ENCODE measurements around the gene PROX1.

The PROX1 gene

GRCh38 chr1:214004795-214005194, 17.0 kb downstream of the PROX1 start:
- no peak overlapping the region for H3K27ac ChIP-seq (ENCODE audit: low read length)

GRCh38 chr1:214005708-214006107, 17.9 kb downstream of the PROX1 start:
- Histone ChIP-seq H3K36me3 (ENCODE audit: control insufficient read depth in 1 of 2, insufficient read depth in 2 of 2, low read length in 2 of 2) (no peaks in the 10 kb centered on the region), H3K4me1 (ENCODE audit: control insufficient read depth in 1 of 2, insufficient read depth in 2 of 2, low read length in 2 of 2) (no peaks in the 10 kb centered on the region), H3K9me3 (ENCODE audit: control insufficient read depth in 1 of 2, low read length in 2 of 2) (no peaks in the 10 kb centered on the region), H3K27ac (ENCODE audit: low read length) (no peak overlapping the region), H3K4me3 (ENCODE audit: low read depth in 1 of 2, low read length in 2 of 2) (no peak overlapping the region), H3K27me3 (ENCODE audit: low read depth, low read length) (no peaks in the 10 kb centered on the region)

More at GRCh38 chr1:214004795-214005194, 17.0 kb downstream of the PROX1 start:
- no peaks in the 10 kb centered on the region for H3K36me3 ChIP-seq (ENCODE audit: control insufficient read depth in 1 of 2, insufficient read depth in 2 of 2, low read length in 2 of 2)
- H3K4me3 ChIP-seq (ENCODE audit: low read depth in 1 of 2, low read length in 2 of 2), result no peak overlapping the region
- no peaks in the 10 kb centered on the region for H3K9me3 ChIP-seq (ENCODE audit: control insufficient read depth in 1 of 2, low read length in 2 of 2)
- no peaks in the 10 kb centered on the region for H3K27me3 ChIP-seq (ENCODE audit: low read depth, low read length)
- H3K4me1 ChIP-seq (ENCODE audit: control insufficient read depth in 1 of 2, insufficient read depth in 2 of 2, low read length in 2 of 2), result no peaks in the 10 kb centered on the region

- H3K4me3 ChIP-seq (ENCODE audit: low read depth in 1 of 2, low read length in 2 of 2), result no peak overlapping the region
- no peaks in the 10 kb centered on the region for H3K9me3 ChIP-seq (ENCODE audit: control insufficient read depth in 1 of 2, low read length in 2 of 2)
- H3K36me3 ChIP-seq (ENCODE audit: control insufficient read depth in 1 of 2, insufficient read depth in 2 of 2, low read length in 2 of 2), result no peaks in the 10 kb centered on the region
- no peaks in the 10 kb centered on the region for H3K27me3 ChIP-seq (ENCODE audit: low read depth, low read length)
- no peak overlapping the region for H3K27ac ChIP-seq (ENCODE audit: low read length)
- no peaks in the 10 kb centered on the region for H3K4me1 ChIP-seq (ENCODE audit: control insufficient read depth in 1 of 2, insufficient read depth in 2 of 2, low read length in 2 of 2)
Observed at GRCh38 chr1:214006845-214007244, 19.1 kb downstream of the PROX1 start.

GRCh38 chr1:214008347-214008746, 20.6 kb downstream of the PROX1 start:
- Histone ChIP-seq H3K36me3 (ENCODE audit: control insufficient read depth in 1 of 2, insufficient read depth in 2 of 2, low read length in 2 of 2) (no peaks in the 10 kb centered on the region), H3K4me3 (ENCODE audit: low read depth in 1 of 2, low read length in 2 of 2) (no peak overlapping the region), H3K9me3 (ENCODE audit: control insufficient read depth in 1 of 2, low read length in 2 of 2) (no peaks in the 10 kb centered on the region), H3K27ac (ENCODE audit: low read length) (no peak overlapping the region), H3K4me1 (ENCODE audit: control insufficient read depth in 1 of 2, insufficient read depth in 2 of 2, low read length in 2 of 2) (no peaks in the 10 kb centered on the region), H3K27me3 (ENCODE audit: low read depth, low read length) (no peaks in the 10 kb centered on the region)

- Histone ChIP-seq H3K4me1 (ENCODE audit: control insufficient read depth in 1 of 2, insufficient read depth in 2 of 2, low read length in 2 of 2) (no peaks in the 10 kb centered on the region), H3K36me3 (ENCODE audit: control insufficient read depth in 1 of 2, insufficient read depth in 2 of 2, low read length in 2 of 2) (no peaks in the 10 kb centered on the region), H3K27ac (ENCODE audit: low read length) (no peak overlapping the region), H3K27me3 (ENCODE audit: low read depth, low read length) (no peaks in the 10 kb centered on the region), H3K4me3 (ENCODE audit: low read depth in 1 of 2, low read length in 2 of 2) (no peak overlapping the region), H3K9me3 (ENCODE audit: control insufficient read depth in 1 of 2, low read length in 2 of 2) (no peaks in the 10 kb centered on the region)
Observed at GRCh38 chr1:214008791-214009422, 21.1 kb downstream of the PROX1 start.

- Histone ChIP-seq H3K9me3 (ENCODE audit: control insufficient read depth in 1 of 2, low read length in 2 of 2) (no peaks in the 10 kb centered on the region), H3K27ac (ENCODE audit: low read length) (no peak overlapping the region), H3K4me3 (ENCODE audit: low read depth in 1 of 2, low read length in 2 of 2) (no peak overlapping the region), H3K4me1 (ENCODE audit: control insufficient read depth in 1 of 2, insufficient read depth in 2 of 2, low read length in 2 of 2) (no peaks in the 10 kb centered on the region), H3K27me3 (ENCODE audit: low read depth, low read length) (no peaks in the 10 kb centered on the region), H3K36me3 (ENCODE audit: control insufficient read depth in 1 of 2, insufficient read depth in 2 of 2, low read length in 2 of 2) (no peaks in the 10 kb centered on the region)
Observed at GRCh38 chr1:214009423-214010196, 21.8 kb downstream of the PROX1 start.

- no peaks in the 10 kb centered on the region for H3K27me3 ChIP-seq (ENCODE audit: low read depth, low read length)
- H3K4me1 ChIP-seq (ENCODE audit: control insufficient read depth in 1 of 2, insufficient read depth in 2 of 2, low read length in 2 of 2), result no peaks in the 10 kb centered on the region
- H3K9me3 ChIP-seq (ENCODE audit: control insufficient read depth in 1 of 2, low read length in 2 of 2), result no peaks in the 10 kb centered on the region
- H3K36me3 ChIP-seq (ENCODE audit: control insufficient read depth in 1 of 2, insufficient read depth in 2 of 2, low read length in 2 of 2), result no peaks in the 10 kb centered on the region
- no peak overlapping the region for H3K4me3 ChIP-seq (ENCODE audit: low read depth in 1 of 2, low read length in 2 of 2)
- no peak overlapping the region for H3K27ac ChIP-seq (ENCODE audit: low read length)
Observed at GRCh38 chr1:214010197-214010573, 22.4 kb downstream of the PROX1 start.

GRCh38 chr1:214010717-214011116, 22.9 kb downstream of the PROX1 start:
- Histone ChIP-seq H3K4me3 (ENCODE audit: low read depth in 1 of 2, low read length in 2 of 2) (no peak overlapping the region), H3K36me3 (ENCODE audit: control insufficient read depth in 1 of 2, insufficient read depth in 2 of 2, low read length in 2 of 2) (no peaks in the 10 kb centered on the region), H3K9me3 (ENCODE audit: control insufficient read depth in 1 of 2, low read length in 2 of 2) (no peaks in the 10 kb centered on the region), H3K27ac (ENCODE audit: low read length) (no peak overlapping the region), H3K4me1 (ENCODE audit: control insufficient read depth in 1 of 2, insufficient read depth in 2 of 2, low read length in 2 of 2) (no peaks in the 10 kb centered on the region), H3K27me3 (ENCODE audit: low read depth, low read length) (no peaks in the 10 kb centered on the region)

GRCh38 chr1:214012418-214012817, 24.6 kb downstream of the PROX1 start:
- Histone ChIP-seq H3K9me3 (ENCODE audit: control insufficient read depth in 1 of 2, low read length in 2 of 2) (no peaks in the 10 kb centered on the region), H3K36me3 (ENCODE audit: control insufficient read depth in 1 of 2, insufficient read depth in 2 of 2, low read length in 2 of 2) (no peaks in the 10 kb centered on the region), H3K4me3 (ENCODE audit: low read depth in 1 of 2, low read length in 2 of 2) (no peak overlapping the region), H3K27me3 (ENCODE audit: low read depth, low read length) (no peaks in the 10 kb centered on the region), H3K27ac (ENCODE audit: low read length) (no peak overlapping the region), H3K4me1 (ENCODE audit: control insufficient read depth in 1 of 2, insufficient read depth in 2 of 2, low read length in 2 of 2) (no peaks in the 10 kb centered on the region)

GRCh38 chr1:214013614-214014377, 26.0 kb downstream of the PROX1 start:
- Histone ChIP-seq H3K4me1 (ENCODE audit: control insufficient read depth in 1 of 2, insufficient read depth in 2 of 2, low read length in 2 of 2) (no peaks in the 10 kb centered on the region), H3K4me3 (ENCODE audit: low read depth in 1 of 2, low read length in 2 of 2) (no peak overlapping the region), H3K9me3 (ENCODE audit: control insufficient read depth in 1 of 2, low read length in 2 of 2) (no peaks in the 10 kb centered on the region), H3K36me3 (ENCODE audit: control insufficient read depth in 1 of 2, insufficient read depth in 2 of 2, low read length in 2 of 2) (no peaks in the 10 kb centered on the region), H3K27me3 (ENCODE audit: low read depth, low read length) (no peaks in the 10 kb centered on the region), H3K27ac (ENCODE audit: low read length) (no peak overlapping the region)

GRCh38 chr1:214014730-214015129, 27.0 kb downstream of the PROX1 start:
- H3K27ac ChIP-seq (ENCODE audit: low read length), result no peak overlapping the region
- no peaks in the 10 kb centered on the region for H3K36me3 ChIP-seq (ENCODE audit: control insufficient read depth in 1 of 2, insufficient read depth in 2 of 2, low read length in 2 of 2)
- no peak overlapping the region for H3K4me3 ChIP-seq (ENCODE audit: low read depth in 1 of 2, low read length in 2 of 2)
- H3K27me3 ChIP-seq (ENCODE audit: low read depth, low read length), result no peaks in the 10 kb centered on the region
- no peaks in the 10 kb centered on the region for H3K4me1 ChIP-seq (ENCODE audit: control insufficient read depth in 1 of 2, insufficient read depth in 2 of 2, low read length in 2 of 2)
- H3K9me3 ChIP-seq (ENCODE audit: control insufficient read depth in 1 of 2, low read length in 2 of 2), result no peaks in the 10 kb centered on the region

All from muscle layer of duodenum (tissue), 2 donors.